ENCODE measurements around the gene ANKIB1. TPM values are rescaled to one million over a fixed set of nuclear protein-coding genes. Genes with fewer than 3 reads are reported as not detected.
"Not testable (repeated sequence)": the region's sequence is repeated elsewhere in the genome, so short reads cannot be mapped to it uniquely, and the experiment has no call there.

The ANKIB1 gene
- total RNA-seq, 1 donor from 2014 or later, result 58.1 TPM

DNA sequence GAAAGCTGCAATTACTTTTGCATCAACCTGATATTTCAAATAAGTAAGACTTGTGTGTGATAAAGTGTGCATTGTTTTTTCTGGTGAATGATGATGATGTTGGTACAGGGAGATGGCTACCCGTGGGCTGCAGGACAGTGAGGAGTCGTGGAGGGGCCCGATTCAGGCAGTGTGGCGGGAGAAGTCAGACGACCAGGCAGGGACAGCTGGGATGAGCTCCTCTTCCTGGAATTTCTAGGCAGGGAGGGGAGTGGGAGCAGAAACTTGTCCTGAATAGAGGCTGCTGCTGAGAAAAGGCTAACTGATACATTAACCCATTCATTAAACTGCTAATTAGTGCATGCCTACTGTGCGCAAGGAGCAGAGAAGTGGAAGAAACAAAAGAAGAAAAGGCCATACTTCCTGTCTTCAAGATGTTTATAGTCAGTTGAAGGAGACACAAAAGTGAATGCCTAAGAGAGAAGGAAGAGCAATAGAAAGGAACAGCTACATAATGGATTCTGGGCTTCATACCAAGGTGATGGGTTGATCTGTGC lies 192.2 kb downstream of the ANKIB1 start:
- no peak for DNase-seq (ENCODE audit: low spot score, unreplicated experiment)
- TF ChIP-seq, protein P1, sequence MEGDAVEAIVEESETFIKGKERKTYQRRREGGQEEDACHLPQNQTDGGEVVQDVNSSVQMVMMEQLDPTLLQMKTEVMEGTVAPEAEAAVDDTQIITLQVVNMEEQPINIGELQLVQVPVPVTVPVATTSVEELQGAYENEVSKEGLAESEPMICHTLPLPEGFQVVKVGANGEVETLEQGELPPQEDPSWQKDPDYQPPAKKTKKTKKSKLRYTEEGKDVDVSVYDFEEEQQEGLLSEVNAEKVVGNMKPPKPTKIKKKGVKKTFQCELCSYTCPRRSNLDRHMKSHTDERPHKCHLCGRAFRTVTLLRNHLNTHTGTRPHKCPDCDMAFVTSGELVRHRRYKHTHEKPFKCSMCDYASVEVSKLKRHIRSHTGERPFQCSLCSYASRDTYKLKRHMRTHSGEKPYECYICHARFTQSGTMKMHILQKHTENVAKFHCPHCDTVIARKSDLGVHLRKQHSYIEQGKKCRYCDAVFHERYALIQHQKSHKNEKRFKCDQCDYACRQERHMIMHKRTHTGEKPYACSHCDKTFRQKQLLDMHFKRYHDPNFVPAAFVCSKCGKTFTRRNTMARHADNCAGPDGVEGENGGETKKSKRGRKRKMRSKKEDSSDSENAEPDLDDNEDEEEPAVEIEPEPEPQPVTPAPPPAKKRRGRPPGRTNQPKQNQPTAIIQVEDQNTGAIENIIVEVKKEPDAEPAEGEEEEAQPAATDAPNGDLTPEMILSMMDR (IDR thresholded peaks at IDR 0.05; ENCODE audit: unreplicated experiment), result no peak
- H3K27ac Mint-ChIP-seq, result no peak overlapping the region
- no peaks in the 10 kb centered on the region for H3K4me1 Mint-ChIP-seq (ENCODE audit: low read depth)
- H3K36me3 Mint-ChIP-seq (ENCODE audit: insufficient read depth), result no peaks in the 10 kb centered on the region
- no peak overlapping the region for H3K4me3 Mint-ChIP-seq (ENCODE audit: low read depth)
- H3K27me3 Mint-ChIP-seq, result peaks cover 3% of the 10 kb centered on the region
- H3K9me3 Mint-ChIP-seq (ENCODE audit: low read depth), result peaks cover 4% of the 10 kb centered on the region

DNA sequence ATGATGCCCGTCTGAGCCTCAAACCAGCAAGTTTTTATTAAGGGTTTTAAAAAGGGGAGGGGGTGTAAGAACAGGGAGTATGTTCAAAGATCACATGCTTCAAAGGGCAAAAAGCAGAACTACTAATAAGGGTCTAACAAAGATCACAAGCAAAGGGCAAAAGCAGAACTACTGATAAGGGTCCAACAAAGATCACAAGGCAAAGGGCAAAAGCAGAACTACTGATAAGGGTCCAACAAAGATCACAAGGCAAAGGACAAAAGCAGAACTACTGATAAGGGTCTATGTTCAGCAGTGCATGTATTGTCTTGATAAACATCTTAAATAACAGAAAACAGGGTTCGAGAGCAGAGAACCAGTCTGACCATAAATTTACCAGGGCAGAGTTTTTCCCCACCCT lies 196.9 kb downstream of the ANKIB1 start:
- not testable (repeated sequence) for H3K4me3 Mint-ChIP-seq (ENCODE audit: low read depth); H3K36me3 Mint-ChIP-seq (ENCODE audit: insufficient read depth); H3K27me3 Mint-ChIP-seq; H3K9me3 Mint-ChIP-seq (ENCODE audit: low read depth); DNase-seq (ENCODE audit: low spot score, unreplicated experiment); H3K27ac Mint-ChIP-seq; H3K4me1 Mint-ChIP-seq (ENCODE audit: low read depth)

DNA sequence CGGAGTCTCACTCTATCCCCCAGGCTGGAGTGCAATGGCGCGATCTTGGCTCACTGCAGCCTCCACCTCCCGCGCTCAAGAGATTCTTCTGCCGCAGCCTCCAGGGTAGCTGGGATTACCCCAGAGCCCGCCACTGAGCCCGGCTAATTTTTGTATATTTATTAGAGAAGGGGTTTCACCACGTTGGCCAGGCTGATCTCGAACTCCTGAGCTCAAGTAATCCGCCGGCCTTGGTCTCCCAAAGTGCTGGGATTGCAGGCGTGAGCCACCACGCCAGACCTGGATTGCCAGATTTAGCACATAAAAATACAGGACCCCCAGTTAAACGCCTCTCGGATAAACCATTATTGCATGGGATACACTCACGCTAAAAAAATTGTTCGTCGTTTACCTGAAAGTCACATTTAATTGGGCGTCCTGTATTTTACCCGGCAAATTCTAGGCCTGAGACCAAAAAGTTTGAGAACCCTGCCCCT lies 201.1 kb downstream of the ANKIB1 start:
- H3K27ac Mint-ChIP-seq, result peak overlapping the region; percentile 88
- no peak for DNase-seq (ENCODE audit: low spot score, unreplicated experiment)
- TF ChIP-seq, protein P1 (IDR thresholded peaks at IDR 0.05; ENCODE audit: unreplicated experiment), result peak; percentile 85
- H3K4me3 Mint-ChIP-seq (ENCODE audit: low read depth), result peak overlapping the region; percentile 80
- H3K36me3 Mint-ChIP-seq (ENCODE audit: insufficient read depth), result peaks cover 7% of the 10 kb centered on the region
- H3K9me3 Mint-ChIP-seq (ENCODE audit: low read depth), result peaks cover 4% of the 10 kb centered on the region
- H3K4me1 Mint-ChIP-seq (ENCODE audit: low read depth), result peaks cover 19% of the 10 kb centered on the region
- no peaks in the 10 kb centered on the region for H3K27me3 Mint-ChIP-seq

DNA sequence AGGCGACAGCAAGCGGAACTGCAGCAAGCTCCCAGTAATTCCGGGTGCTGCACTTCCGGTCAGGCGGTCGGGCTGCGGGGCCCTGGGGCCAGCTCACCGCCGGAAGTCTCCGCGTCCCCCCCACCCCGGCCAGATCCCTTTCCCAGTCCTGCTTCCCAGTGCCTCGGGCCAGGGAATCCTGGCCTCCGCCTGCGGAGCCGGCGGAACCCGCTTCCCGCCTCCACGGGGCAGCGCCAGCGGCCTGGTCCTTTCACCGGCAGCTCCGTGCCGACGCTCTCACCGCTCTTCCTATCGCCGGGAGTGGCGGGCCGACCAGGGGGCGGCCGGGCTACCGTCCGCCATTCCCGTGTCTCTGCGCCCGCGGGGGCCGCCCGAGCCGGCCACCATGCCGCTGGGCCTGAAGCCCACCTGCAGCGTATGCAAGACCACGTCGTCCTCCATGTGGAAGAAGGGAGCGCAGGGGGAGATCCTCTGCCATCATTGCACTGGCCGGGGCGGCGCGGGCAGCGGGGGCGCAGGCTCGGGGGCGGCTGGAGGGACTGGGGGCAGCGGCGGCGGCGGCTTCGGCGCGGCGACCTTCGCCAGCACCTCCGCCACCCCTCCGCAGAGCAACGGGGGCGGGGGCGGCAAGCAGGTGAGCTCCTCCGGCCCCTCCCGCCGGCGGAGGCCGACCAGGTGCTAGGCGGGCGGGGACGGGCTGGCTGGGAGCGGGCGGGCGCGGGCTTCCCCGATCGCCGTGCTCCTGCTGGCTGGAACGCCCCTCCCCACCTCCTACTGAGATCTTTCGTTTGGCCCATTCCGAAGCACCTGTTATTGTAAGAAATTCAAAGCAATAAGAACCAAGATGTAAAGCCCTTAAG lies 201.8 kb downstream of the ANKIB1 start, which contains the start of gene GATAD1:
Gene GATAD1, plus strand, starts transcription at position 138 of the 860 bp plus-strand sequence. Its CDS starts 248 bp downstream, at position 386.
- H3K4me1 Mint-ChIP-seq (ENCODE audit: low read depth), result peaks cover 19% of the 10 kb centered on the region
- TF ChIP-seq, protein P1 (IDR thresholded peaks at IDR 0.05; ENCODE audit: unreplicated experiment), result no peak
- no peaks in the 10 kb centered on the region for H3K27me3 Mint-ChIP-seq
- peak within 1 kb of the TSS; percentile 85 for H3K4me3 Mint-ChIP-seq (ENCODE audit: low read depth)
- H3K27ac Mint-ChIP-seq, result peak within 1 kb of the TSS; percentile 95
- peak; percentile 83 for DNase-seq (ENCODE audit: low spot score, unreplicated experiment)
- peaks cover 2% of the 10 kb centered on the region for H3K9me3 Mint-ChIP-seq (ENCODE audit: low read depth)
- H3K36me3 Mint-ChIP-seq (ENCODE audit: insufficient read depth), result peaks cover 7% of the 10 kb centered on the region

DNA sequence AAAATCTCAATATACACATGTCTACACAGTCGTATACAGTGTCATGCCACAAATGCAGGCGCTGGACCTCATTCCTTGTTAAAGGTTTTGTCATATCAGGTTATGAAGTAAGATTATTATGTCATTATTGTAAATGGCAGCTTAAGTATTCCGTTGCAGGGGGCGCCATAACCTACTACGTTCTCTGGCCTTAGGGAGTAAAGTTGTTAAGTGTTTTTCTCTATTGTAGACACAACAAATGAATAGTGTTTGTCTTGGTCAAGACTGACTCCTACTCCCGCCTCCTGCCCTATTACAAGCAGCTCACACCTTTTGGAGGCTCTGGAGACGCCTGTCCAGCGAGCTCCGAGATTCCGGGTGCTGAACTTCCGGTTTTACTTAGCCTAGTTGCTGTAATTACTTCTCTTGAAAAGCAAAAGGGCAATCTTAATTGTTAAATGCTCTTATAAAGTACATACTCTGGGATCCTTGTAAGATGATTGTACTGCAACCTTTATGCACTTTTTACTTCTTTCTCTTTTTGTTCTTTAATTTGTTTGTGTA lies 202.5 kb downstream of the ANKIB1 start:
- H3K27me3 Mint-ChIP-seq, result no peaks in the 10 kb centered on the region
- peaks cover 19% of the 10 kb centered on the region for H3K4me1 Mint-ChIP-seq (ENCODE audit: low read depth)
- H3K36me3 Mint-ChIP-seq (ENCODE audit: insufficient read depth), result peaks cover 7% of the 10 kb centered on the region
- no peaks in the 10 kb centered on the region for H3K9me3 Mint-ChIP-seq (ENCODE audit: low read depth)
- no peak for DNase-seq (ENCODE audit: low spot score, unreplicated experiment)
- H3K4me3 Mint-ChIP-seq (ENCODE audit: low read depth), result peak overlapping the region; percentile 85
- TF ChIP-seq, protein P1 (IDR thresholded peaks at IDR 0.05; ENCODE audit: unreplicated experiment), result peak; percentile 43
- peak overlapping the region; percentile 95 for H3K27ac Mint-ChIP-seq

Small RNAs within 50 kb of the gene (microRNA-seq; reads per million reads assigned to microRNA genes)
- not detected for gene MIR1285-1 (ENCODE audit: borderline number of aligned reads, unreplicated experiment)

Other genes starting within 250 kb of the ANKIB1 start
- 79.8 and 89.8 TPM in 2 replicates for gene CYP51A1, start 111.5 kb upstream of the ANKIB1 start, total RNA-seq
- gene LRRD1, start 66.8 kb upstream of the ANKIB1 start, total RNA-seq, result 0.31 and 0.34 TPM in 2 replicates
- 49.0 and 51.6 TPM in 2 replicates for gene KRIT1, start 60 bp upstream of the ANKIB1 start, total RNA-seq
- gene GATAD1, start 201.5 kb downstream of the ANKIB1 start, total RNA-seq, result 51.0 and 55.0 TPM in 2 replicates
- gene ERVW-1, start 232.0 kb downstream of the ANKIB1 start, total RNA-seq, result not detected in 2 replicates

Measured in progenitor cell of endocrine pancreas (in vitro differentiated cells).